Transverse colon (tissue), 4 donors: ENCODE results near the gene SEPTIN14. TPM values are rescaled to one million over a fixed set of nuclear protein-coding genes. Genes with fewer than 3 reads are reported as not detected.
A peak's percentile ranks its signal among the peaks of the same experiment; 100 is the strongest.
"Not testable (repeated sequence)": the region's sequence is repeated elsewhere in the genome, so short reads cannot be mapped to it uniquely, and the experiment has no call there.

ENCODE experiments used
- DNase-seq: peaks from one replicate; pipeline ENCODE4 v3.0.0-alpha.2; 2019
- H3K27ac ChIP-seq, 4 donors: fragments of 200-600 bp; sonication (generic); 2 replicates each; pipeline ENCODE4 v1.5.1; 2016 to 2018; ENCODE audit warnings: inconsistent platforms in 4 of 4
- H3K27me3 ChIP-seq: fragments of 200-600 bp; sonication (generic); 2 replicates; pipeline ENCODE4 v1.5.1; 2017; ENCODE audit warnings: inconsistent platforms
- H3K36me3 ChIP-seq, 4 donors: fragments of 200-600 bp; sonication (generic); 2 replicates each; pipeline ENCODE4 v1.5.1; 2017 to 2019; ENCODE audit warnings: inconsistent platforms in 4 of 4
- H3K4me1 ChIP-seq, 4 donors: fragments of 200-600 bp; sonication (generic); 2 replicates each; pipeline ENCODE4 v1.5.1; 2017 to 2020; ENCODE audit warnings: inconsistent platforms in 4 of 4
- H3K4me3 ChIP-seq, 4 donors: fragments of 200-600 bp; sonication (generic); 1 replicate in 1 of 4; 2 replicates in 3 of 4; pipeline versions ENCODE4 v1.5.1 to v1.6.1; 2017 to 2019; ENCODE audit warnings: inconsistent platforms in 4 of 4
- H3K9me3 ChIP-seq, 2 donors: fragments of 200-600 bp; sonication (generic); 2 replicates each; pipeline ENCODE4 v1.5.1; 2017 to 2019; ENCODE audit warnings: inconsistent platforms in 2 of 2
- EP300 ChIP-seq: sonication (generic); formaldehyde crosslinking; IDR thresholded peaks from one replicate; pipeline ENCODE4 v1.6.1; 2017; ENCODE audit warnings: antibody characterized with exemption, low read depth
- POLR2A ChIP-seq: fragments of 450-650 bp; IDR thresholded peaks from one replicate; pipeline ENCODE4 v1.6.1; 2016; ENCODE audit warnings: antibody characterized with exemption, mild to moderate bottlenecking, moderate library complexity
- POLR2AphosphoS5 ChIP-seq, 3 donors: sonication (generic); formaldehyde crosslinking; IDR thresholded peaks; one replicate each; pipeline ENCODE4 v1.6.1; 2016; ENCODE audit warnings: antibody characterized with exemption in 3 of 3
- WGBS, 2 donors: methylation state at CpG; one replicate each; pipeline ENCODE4 v1.1.5; 2018; ENCODE audit warnings: low coverage in 1 of 2; 5-methylcytosine and 5-hydroxymethylcytosine counted together
- in situ Hi-C, 4 donors: fragments of 200-750 bp; cut with MboI; loops; one replicate each; pipeline versions ENCODE4 v1.15.0 to v1.15.1; 2017; ENCODE audit warnings: low sequenced_read_pairs in 3 of 4, low pct_ligation_motif_present in 1 of 4, low pct_unique_long_range_greater_than_20kb in 1 of 4
- intact Hi-C: fragments of 100-400 bp; cut with DNase I; formaldehyde crosslinking; loops from one replicate; pipeline ENCODE4 v1.15.1; 2023; ENCODE audit warnings: low total_unique reads
- total RNA-seq, 4 donors: library from RNA; depleted of rRNA; stranded (reverse); fragments of >200 nt; gene quantifications; one replicate each; pipeline ENCODE4 v1.1.0, GENCODE V29; 2016
- TF ChIP-seq, protein P1 (sequence below), 5 experiments: fragments of 200-600 bp in 3 of 5; fragments of 450-650 bp in 2 of 5; sonication (generic) in 3 of 5; IDR thresholded peaks; 1 replicate in 2 of 5; 2 replicates in 3 of 5; pipeline ENCODE4 v1.5.1; 2016 to 2017; ENCODE audit warnings: antibody characterized with exemption in 5 of 5, inconsistent platforms in 3 of 5, mild to moderate bottlenecking in 2 of 5, moderate library complexity in 1 of 5

Gene SEPTIN14
- total RNA-seq, 4 donors from 2014 or later, result not detected

DNA sequence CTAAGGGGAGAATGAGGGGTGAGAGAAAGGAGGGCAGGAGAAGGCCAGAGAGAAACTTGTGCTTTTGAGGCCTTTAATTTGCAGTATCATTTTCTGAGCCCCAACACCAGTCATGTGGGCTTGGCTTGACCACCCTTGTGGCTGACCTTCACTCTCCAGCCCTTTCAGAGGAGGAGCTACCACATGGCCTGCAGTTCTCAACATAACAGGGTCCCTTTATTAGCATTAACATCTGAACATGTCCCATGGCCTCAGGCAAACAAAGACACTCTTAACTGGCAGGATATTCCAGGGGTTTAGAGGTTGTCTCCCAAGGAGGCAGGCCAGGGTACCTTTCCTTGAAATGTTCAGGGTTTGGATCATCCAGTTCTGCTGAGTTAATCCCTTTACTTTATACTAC lies 31.4 kb upstream of the SEPTIN14 start:
- H3K27ac ChIP-seq, result no peak overlapping the region
- H3K4me1 ChIP-seq, result no peaks in the 10 kb centered on the region
- H3K36me3 ChIP-seq, result no peaks in the 10 kb centered on the region
- no peak overlapping the region for H3K4me3 ChIP-seq
- TF ChIP-seq EP300, result no peak
- TF ChIP-seq POLR2A, result no peak
- TF ChIP-seq, protein P1, sequence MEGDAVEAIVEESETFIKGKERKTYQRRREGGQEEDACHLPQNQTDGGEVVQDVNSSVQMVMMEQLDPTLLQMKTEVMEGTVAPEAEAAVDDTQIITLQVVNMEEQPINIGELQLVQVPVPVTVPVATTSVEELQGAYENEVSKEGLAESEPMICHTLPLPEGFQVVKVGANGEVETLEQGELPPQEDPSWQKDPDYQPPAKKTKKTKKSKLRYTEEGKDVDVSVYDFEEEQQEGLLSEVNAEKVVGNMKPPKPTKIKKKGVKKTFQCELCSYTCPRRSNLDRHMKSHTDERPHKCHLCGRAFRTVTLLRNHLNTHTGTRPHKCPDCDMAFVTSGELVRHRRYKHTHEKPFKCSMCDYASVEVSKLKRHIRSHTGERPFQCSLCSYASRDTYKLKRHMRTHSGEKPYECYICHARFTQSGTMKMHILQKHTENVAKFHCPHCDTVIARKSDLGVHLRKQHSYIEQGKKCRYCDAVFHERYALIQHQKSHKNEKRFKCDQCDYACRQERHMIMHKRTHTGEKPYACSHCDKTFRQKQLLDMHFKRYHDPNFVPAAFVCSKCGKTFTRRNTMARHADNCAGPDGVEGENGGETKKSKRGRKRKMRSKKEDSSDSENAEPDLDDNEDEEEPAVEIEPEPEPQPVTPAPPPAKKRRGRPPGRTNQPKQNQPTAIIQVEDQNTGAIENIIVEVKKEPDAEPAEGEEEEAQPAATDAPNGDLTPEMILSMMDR (IDR thresholded peaks at IDR 0.05), result no peak
- no peaks in the 10 kb centered on the region for H3K9me3 ChIP-seq
- intact Hi-C loops (no loop called here), in situ Hi-C loops (no loop called here)
- no peak for DNase-seq
- no peaks in the 10 kb centered on the region for H3K27me3 ChIP-seq

DNA sequence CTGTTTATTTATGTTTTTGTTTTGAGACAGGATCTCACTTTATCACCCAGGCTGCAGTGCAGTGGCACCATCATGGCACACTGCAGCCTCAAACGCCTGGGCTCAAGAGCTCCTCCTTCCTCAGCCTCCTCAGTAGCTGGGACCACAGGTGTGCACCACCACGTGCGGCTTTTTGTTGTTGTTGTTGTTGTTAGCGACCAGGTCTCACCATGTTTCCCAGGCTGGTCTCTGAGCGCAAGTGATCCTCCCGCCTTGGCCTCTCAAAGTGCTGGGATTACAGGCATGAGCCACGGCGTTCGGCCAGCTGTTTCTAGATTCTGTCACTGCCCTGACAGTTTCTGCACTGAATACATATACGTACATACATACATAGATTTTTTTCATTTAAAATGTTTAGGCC lies 25.8 kb upstream of the SEPTIN14 start:
- peak overlapping the region in 2 of 4 donors; percentile 47 to 54 for H3K4me3 ChIP-seq
- H3K4me1 ChIP-seq, H3K9me3 ChIP-seq, H3K36me3 ChIP-seq, DNase-seq, intact Hi-C loops, H3K27me3 ChIP-seq: not testable (repeated sequence)
- WGBS, 2 donors, result 30 to 83% methylated on average over 2 to 10 of the region's 10 CpGs
- in situ Hi-C loops, result loop anchor here in 1 of 4 donors (10.0 kb wide), 1 partner anchor 66 kb away; the partner anchor contains the start of gene MRPS17
- peak overlapping the region in 2 of 4 donors; percentile 73 to 83 for H3K27ac ChIP-seq

DNA sequence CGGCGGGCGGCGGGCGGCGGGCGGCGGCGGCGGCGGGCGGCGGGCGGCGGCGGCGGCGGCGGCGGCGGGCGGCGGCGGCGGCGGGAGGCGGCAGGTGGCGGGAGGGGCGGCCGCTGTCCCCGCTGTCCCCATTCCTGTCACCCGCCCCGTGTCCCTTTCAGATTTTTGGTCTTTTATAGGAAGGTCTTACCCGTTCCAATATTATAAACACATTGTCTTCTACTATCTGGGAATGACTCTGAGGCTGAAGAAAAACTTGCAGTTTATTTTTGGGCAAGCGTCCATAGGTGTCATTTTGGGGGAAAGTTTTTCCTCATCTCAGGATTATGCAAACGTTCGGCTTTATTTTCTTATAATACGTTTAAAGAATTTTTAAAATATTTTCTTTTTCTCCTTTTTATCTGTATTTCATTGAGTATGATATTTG lies 25.3 kb upstream of the SEPTIN14 start:
- H3K27me3 ChIP-seq, result no peaks in the 10 kb centered on the region
- in situ Hi-C loops (loop anchor here in 1 of 4 donors (10.0 kb wide), 1 partner anchor 67 kb away; the partner anchor contains the start of gene MRPS17), intact Hi-C loops (no loop called here)
- TF ChIP-seq, protein P1 (IDR thresholded peaks at IDR 0.05), result no peak
- no peak for TF ChIP-seq EP300
- no peak for TF ChIP-seq POLR2A
- no peak for TF ChIP-seq POLR2AphosphoS5 (IDR thresholded peaks at IDR 0.05)
- H3K9me3 ChIP-seq, result no peaks in the 10 kb centered on the region
- H3K36me3 ChIP-seq, result no peaks in the 10 kb centered on the region
- H3K27ac ChIP-seq, result peak overlapping the region; percentile 64 to 83 (median 74)
- 0% methylated on average over 6 to 9 of the region's 38 CpGs for WGBS, 2 donors
- H3K4me1 ChIP-seq, result peaks cover 0 to 9% (median 4%) of the 10 kb centered on the region in 4 donors
- peak overlapping the region; percentile 34 to 54 (median 43) for H3K4me3 ChIP-seq
- DNase-seq, result no peak

DNA sequence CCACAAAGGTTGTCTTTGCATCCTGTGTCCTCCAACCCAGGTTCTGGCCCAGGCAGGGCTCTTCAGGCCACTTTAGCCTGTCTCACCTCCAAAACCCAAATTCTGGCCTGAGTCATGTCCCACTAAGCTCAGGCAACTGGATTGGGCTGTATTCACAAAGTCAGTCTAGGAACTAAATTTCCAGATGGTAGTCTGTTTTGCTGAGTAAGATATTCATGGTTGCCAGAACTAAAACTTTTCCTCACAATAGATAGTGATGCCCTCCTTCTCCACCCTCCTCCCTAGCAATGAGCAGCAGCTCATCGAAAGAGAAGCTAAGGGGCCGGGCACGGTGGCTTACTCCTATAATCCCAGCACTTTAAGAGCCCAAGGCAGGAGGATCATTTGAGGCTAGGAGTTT lies 21.8 kb upstream of the SEPTIN14 start:
- Histone ChIP-seq H3K9me3 (no peaks in the 10 kb centered on the region), H3K27me3 (no peaks in the 10 kb centered on the region), H3K4me3 (no peak overlapping the region), H3K36me3 (no peaks in the 10 kb centered on the region), H3K4me1 (peaks cover 0 to 9% (median 4%) of the 10 kb centered on the region in 4 donors), H3K27ac (no peak overlapping the region)
- intact Hi-C loops (no loop called here), in situ Hi-C loops (loop anchor here in 1 of 4 donors (10.0 kb wide), 1 partner anchor 70 kb away; the partner anchor contains the start of gene MRPS17)
- no peak for DNase-seq
- 72 to 82% methylated on average over 2 to 3 of the region's 3 CpGs for WGBS, 2 donors
- TF ChIP-seq, protein P1 (IDR thresholded peaks at IDR 0.05), result no peak
- no peak for TF ChIP-seq POLR2AphosphoS5 (IDR thresholded peaks at IDR 0.05)
- no peak for TF ChIP-seq EP300
- TF ChIP-seq POLR2A, result no peak

DNA sequence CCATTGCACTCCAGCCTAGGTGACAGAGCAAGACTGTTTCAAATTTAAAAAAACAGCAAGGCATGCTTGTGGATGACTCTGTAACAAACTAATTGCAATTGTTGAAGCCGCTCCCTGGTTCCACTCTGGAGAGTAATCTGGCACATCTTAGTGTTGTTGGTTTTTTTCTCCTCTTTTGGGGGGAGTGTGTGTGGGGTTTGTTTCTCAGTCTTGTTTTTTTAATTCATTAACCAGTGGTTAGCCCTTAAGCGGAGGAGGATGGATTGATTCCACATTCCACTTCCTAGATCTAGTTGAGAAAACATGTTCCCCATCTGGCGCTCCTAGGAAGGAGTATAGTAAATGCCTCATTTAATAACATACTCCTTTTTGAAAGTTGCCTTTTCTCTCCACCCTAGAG lies 16.1 kb upstream of the SEPTIN14 start:
- no peaks in the 10 kb centered on the region for H3K4me1 ChIP-seq
- in situ Hi-C loops, result no loop called here
- intact Hi-C loops, result no loop called here
- TF ChIP-seq POLR2A, result no peak
- no peak for TF ChIP-seq POLR2AphosphoS5 (IDR thresholded peaks at IDR 0.05)
- TF ChIP-seq EP300, result no peak
- TF ChIP-seq, protein P1 (IDR thresholded peaks at IDR 0.05), result no peak
- H3K36me3 ChIP-seq, result no peaks in the 10 kb centered on the region
- no peaks in the 10 kb centered on the region for H3K27me3 ChIP-seq
- H3K9me3 ChIP-seq, result no peaks in the 10 kb centered on the region
- DNase-seq, result no peak
- 69 to 89% methylated on average over 2 to 3 of the region's 3 CpGs for WGBS, 2 donors
- no peak overlapping the region for H3K4me3 ChIP-seq
- no peak overlapping the region for H3K27ac ChIP-seq
